SH-SY5Y (cell line): ENCODE measurements around the gene THSD7A.

Source experiments
- GATA2 ChIP-seq: IDR thresholded peaks from 2 replicates; pipeline ENCODE4 v1.6.1; 2011; ENCODE audit warnings: mild to moderate bottlenecking, low read depth, low read length
- GATA3 ChIP-seq: IDR thresholded peaks from 2 replicates; pipeline ENCODE4 v1.6.1; 2011; ENCODE audit warnings: low read depth, mild to moderate bottlenecking, low read length, moderate library complexity

GRCh38 chr7:11630355-11630754, 201.6 kb downstream of the THSD7A start:
- no peak for TF ChIP-seq GATA2
- no peak for TF ChIP-seq GATA3
